H1 (cell line): ENCODE data around the gene SNX33. TPM values are rescaled to one million over a fixed set of nuclear protein-coding genes. Genes with fewer than 3 reads are reported as not detected.

Experiments used
- CTCF ChIA-PET: fragments of 300-600 bp; sonication (Branson Sonifier 250); formaldehyde crosslinking; loops from one replicate; lab custom pipeline; 2021; ENCODE audit not compliant: partially characterized antibody; lab: Charles Lee
- POLR2A ChIA-PET: fragments of 300-600 bp; sonication (Branson Sonifier 250); formaldehyde crosslinking; loops from one replicate; lab custom pipeline; 2021; ENCODE audit warnings: inconsistent platforms; ENCODE audit not compliant: partially characterized antibody; lab: Charles Lee
- DNase-seq, 2 experiments: peaks; one replicate each; pipeline versions ENCODE4 v3.0.0 to v3.0.0-alpha.2; 2010 to 2022; ENCODE audit warnings: low spot score in 2 of 2, low read depth in 1 of 2, mixed read lengths in 1 of 2
- FAIRE-seq: peaks from 2 replicates; lab custom pipeline; 2011; peaks lifted over from hg19 to GRCh38; lab: Jason Lieb, UNC
- H2AFZ ChIP-seq: 2 replicates; pipeline ENCODE4 v1.8.1; 2012; ENCODE audit warnings: low read length, inconsistent platforms
- H2AK5ac ChIP-seq: 2 replicates; pipeline ENCODE4 v1.6.1; 2013; ENCODE audit warnings: low read depth, low read length
- H2BK120ac ChIP-seq: replicated peaks from 2 replicates; pipeline ENCODE3; 2013; ENCODE audit warnings: low read depth, low read length, inconsistent platforms
- H2BK12ac ChIP-seq: 2 replicates; pipeline ENCODE4 v1.6.1; 2013; ENCODE audit warnings: low read depth, low read length
- H2BK15ac ChIP-seq: 2 replicates; pipeline ENCODE4 v1.6.1; 2013; ENCODE audit warnings: low read length
- H2BK20ac ChIP-seq: 2 replicates; pipeline ENCODE4 v1.6.1; 2013; ENCODE audit warnings: low read length
- H2BK5ac ChIP-seq: 2 replicates; pipeline ENCODE4 v1.6.1; 2013; ENCODE audit warnings: low read depth, low read length
- H3K14ac ChIP-seq: 2 replicates; pipeline ENCODE4 v1.6.1; 2013; ENCODE audit warnings: inconsistent platforms; ENCODE audit not compliant: insufficient read length
- H3K18ac ChIP-seq: 2 replicates; pipeline ENCODE4 v1.6.1; 2013; ENCODE audit warnings: low read length; ENCODE audit errors: extremely low read depth
- H3K23ac ChIP-seq: 2 replicates; pipeline ENCODE4 v1.6.1; 2013; ENCODE audit warnings: inconsistent platforms; ENCODE audit not compliant: insufficient read length
- H3K23me2 ChIP-seq: 2 replicates; pipeline ENCODE4 v1.6.1; 2013; ENCODE audit warnings: low read depth, low read length
- H3K27ac ChIP-seq: 2 replicates; pipeline ENCODE4 v1.6.1; 2011; ENCODE audit warnings: low read depth, low read length, inconsistent platforms
- H3K27me3 ChIP-seq, 4 experiments: replicated peaks in 1 of 4; 1 replicate in 1 of 4; 2 replicates in 3 of 4; pipeline versions ENCODE4 v1.6.1 to v1.8.1; 2011 to 2013; ENCODE audit warnings: low read length in 3 of 4, mild to moderate bottlenecking in 3 of 4, inconsistent platforms in 2 of 4, mixed read lengths in 2 of 4, moderate library complexity in 1 of 4; ENCODE audit not compliant: control insufficient read depth in 3 of 4, insufficient read depth in 3 of 4; ENCODE audit errors: extremely low read depth in 1 of 4
- H3K36me3 ChIP-seq, 4 experiments: 2 replicates each; pipeline versions ENCODE4 v1.6.1 to v1.8.1; 2011 to 2013; ENCODE audit warnings: mild to moderate bottlenecking in 4 of 4, low read length in 3 of 4, moderate library complexity in 2 of 4, control low read depth in 1 of 4, inconsistent platforms in 1 of 4; ENCODE audit not compliant: insufficient read depth in 4 of 4, control insufficient read depth in 2 of 4
- H3K4ac ChIP-seq: replicated peaks from 2 replicates; pipeline ENCODE3; 2013; ENCODE audit warnings: low read length, low read depth, mixed read lengths, inconsistent platforms; ENCODE audit not compliant: insufficient read length
- H3K4me1 ChIP-seq, 4 experiments: replicated peaks in 1 of 4; 1 replicate in 1 of 4; 2 replicates in 3 of 4; pipeline versions ENCODE4 v1.6.1 to v1.8.1; 2011 to 2013; ENCODE audit warnings: low read length in 3 of 4, inconsistent platforms in 2 of 4, mixed read lengths in 1 of 4; ENCODE audit not compliant: insufficient read depth in 4 of 4, control insufficient read depth in 3 of 4
- H3K4me2 ChIP-seq, 2 experiments: 2 replicates each; pipeline versions ENCODE4 v1.6.1 to v1.8.1; 2011 to 2013; ENCODE audit warnings: low read depth in 2 of 2, low read length in 2 of 2, control low read depth in 1 of 2, inconsistent platforms in 1 of 2, mild to moderate bottlenecking in 1 of 2; ENCODE audit not compliant: insufficient read depth in 1 of 2
- H3K4me3 ChIP-seq, 4 experiments: fragments of 200-600, 300-600 bp in 1 of 4; sonication (generic), shearing (Covaris generic), sonication (Bioruptor Twin) in 1 of 4; 2 replicates each; pipeline versions ENCODE4 v1.5.1 to v1.8.1; 2011 to 2016; ENCODE audit warnings: low read length in 4 of 4, low read depth in 3 of 4, control low read depth in 2 of 4, inconsistent platforms in 2 of 4, mild to moderate bottlenecking in 2 of 4, mixed read lengths in 1 of 4, moderate library complexity in 1 of 4; ENCODE audit not compliant: insufficient read depth in 2 of 4; ENCODE audit errors: extremely low read depth in 1 of 4
- H3K56ac ChIP-seq: replicated peaks from 2 replicates; pipeline ENCODE3; 2013; ENCODE audit warnings: low read depth, mild to moderate bottlenecking, mixed read lengths, low read length, inconsistent platforms; ENCODE audit not compliant: insufficient read length
- H3K79me1 ChIP-seq: 2 replicates; pipeline ENCODE4 v1.6.1; 2013; ENCODE audit warnings: low read depth, low read length, control low read depth
- H3K79me2 ChIP-seq, 2 experiments: 2 replicates each; pipeline versions ENCODE4 v1.6.1 to v1.8.1; 2012 to 2013; ENCODE audit warnings: low read length in 2 of 2, mild to moderate bottlenecking in 2 of 2, inconsistent platforms in 1 of 2; ENCODE audit not compliant: insufficient read depth in 2 of 2, control insufficient read depth in 1 of 2
- H3K9ac ChIP-seq, 4 experiments: replicated peaks in 1 of 4; 1 replicate in 1 of 4; 2 replicates in 3 of 4; pipeline versions ENCODE4 v1.6.1 to v1.8.1; 2011 to 2013; ENCODE audit warnings: low read depth in 3 of 4, low read length in 3 of 4, control low read depth in 2 of 4, mild to moderate bottlenecking in 2 of 4, moderate library complexity in 2 of 4, inconsistent platforms in 1 of 4; ENCODE audit errors: extremely low read depth in 1 of 4
- H3K9me3 ChIP-seq, 2 experiments: 2 replicates each; pipeline versions ENCODE4 v1.6.1 to v1.8.1; 2012 to 2013; ENCODE audit warnings: mild to moderate bottlenecking in 2 of 2, moderate library complexity in 2 of 2, control low read depth in 1 of 2, inconsistent platforms in 1 of 2, low read depth in 1 of 2, low read length in 1 of 2, mixed read lengths in 1 of 2; ENCODE audit not compliant: insufficient read depth in 2 of 2
- H4K20me1 ChIP-seq, 2 experiments: replicated peaks in 1 of 2; 2 replicates each; pipeline versions ENCODE3 to v1.8.1; 2011 to 2013; ENCODE audit warnings: inconsistent platforms in 2 of 2, low read length in 2 of 2, mild to moderate bottlenecking in 1 of 2; ENCODE audit not compliant: insufficient read depth in 2 of 2, control insufficient read depth in 1 of 2
- H4K5ac ChIP-seq: 2 replicates; pipeline ENCODE4 v1.6.1; 2013; ENCODE audit warnings: low read length, low read depth, mixed read lengths, inconsistent platforms; ENCODE audit not compliant: insufficient read length
- H4K8ac ChIP-seq: 2 replicates; pipeline ENCODE4 v1.8.0; 2013; ENCODE audit warnings: mild to moderate bottlenecking, moderate library complexity, low read length, inconsistent platforms; ENCODE audit not compliant: insufficient read depth; ENCODE audit errors: extremely low read depth
- H4K91ac ChIP-seq: replicated peaks from 2 replicates; pipeline ENCODE3; 2013; ENCODE audit warnings: low read length, mixed read lengths, inconsistent platforms; ENCODE audit not compliant: insufficient read length
- ATF3 ChIP-seq: IDR thresholded peaks from 2 replicates; pipeline ENCODE4 v1.6.1; 2011; ENCODE audit warnings: low read depth, mild to moderate bottlenecking, low read length; ENCODE audit not compliant: insufficient read depth
- BCL11A ChIP-seq, 2 experiments: IDR thresholded peaks; one replicate each; pipeline ENCODE4 v1.6.1; 2011; ENCODE audit warnings: low read depth in 2 of 2, low read length in 2 of 2, mild to moderate bottlenecking in 2 of 2
- HDAC6 ChIP-seq: IDR thresholded peaks from one replicate; pipeline ENCODE4 v1.7.1; 2012; ENCODE audit warnings: low read depth, mild to moderate bottlenecking, inconsistent platforms, low read length, moderate library complexity
- JUN ChIP-seq: IDR thresholded peaks from 2 replicates; pipeline ENCODE4 v1.6.1; 2011; ENCODE audit warnings: low read depth, mild to moderate bottlenecking, improper control_type of control experiment, low read length
- KDM1A ChIP-seq: fragments of 200-600, 300-600 bp; sonication (generic); IDR thresholded peaks from 2 replicates; pipeline ENCODE4 v1.7.1; 2016; ENCODE audit warnings: mild to moderate bottlenecking, low read length, borderline replicate concordance
- NRF1 ChIP-seq: IDR thresholded peaks from 2 replicates; pipeline ENCODE4 v1.6.1; 2011; ENCODE audit warnings: mild to moderate bottlenecking, low read depth, low read length, improper control_type of control experiment
- SP1 ChIP-seq: IDR thresholded peaks from 2 replicates; pipeline ENCODE4 v1.6.1; 2011; ENCODE audit warnings: low read depth, low read length
- TBP ChIP-seq: IDR thresholded peaks from 2 replicates; pipeline ENCODE4 v1.6.1; 2011; ENCODE audit warnings: low read depth, low read length, improper control_type of control experiment
- YY1 ChIP-seq: IDR thresholded peaks from 2 replicates; pipeline ENCODE4 v1.6.1; 2011; ENCODE audit warnings: low read depth, mild to moderate bottlenecking, low read length
- whole genome bisulfite sequencing, 2 experiments: shearing (Covaris generic) in 1 of 2; methylation state at CpG; one replicate each; pipeline versions ENCODE4 v1.1.6 to v1.1.7; 2013 to 2015; ENCODE audit warnings: low lambda C conversion rate in 2 of 2, mixed read lengths in 2 of 2, inconsistent platforms in 1 of 2, low coverage in 1 of 2, missing lambda C conversion rate in 1 of 2; ENCODE audit not compliant: insufficient replicate concordance in 2 of 2, insufficient coverage in 1 of 2, insufficient read length in 1 of 2; ENCODE audit errors: extremely low coverage in 1 of 2, missing lambda C conversion rate in 1 of 2; 5-methylcytosine and 5-hydroxymethylcytosine counted together
- polyA plus RNA-seq, 7 experiments: library from polyadenylated mRNA; depleted of rRNA in 3 of 7; stranded (reverse) in 5 of 7; unstranded in 2 of 7; fragments of >200 nt in 5 of 7; fragments of 200-250 nt in 2 of 7; gene quantifications; 1 replicate in 5 of 7; 2 replicates in 1 of 7; 4 replicates in 1 of 7; pipeline versions ENCODE4 v1.2.1 to v1.2.3, GENCODE V29; 2011 to 2013; ENCODE audit warnings: missing spikeins in 2 of 7, mixed read lengths in 2 of 7
- total RNA-seq: library from RNA; stranded (reverse); fragmentation: NEBNext Ultra II Directional; extraction: Animal tissue kit (Norgen Biotek cat#: 25700); gene quantifications from 2 replicates; pipeline ENCODE4 v1.2.1, GENCODE V29; 2021

Gene SNX33
- total and polyA plus RNA-seq, 2 of the 8 experiments (the other 6 are each of a cell fraction or from before 2014, with no cell fraction given): 14.3 to 22.9 TPM

- no peak overlapping the region for H2BK15ac ChIP-seq
- H2BK120ac ChIP-seq: no peak overlapping the region
- H3K18ac ChIP-seq: no peak overlapping the region
- peak overlapping the region; percentile 73 to 98; a peak in 3 of 4 replicates for H3K4me2 ChIP-seq
- H3K4ac ChIP-seq: no peak overlapping the region
- H3K79me1 ChIP-seq: peaks cover 13% of the 10 kb centered on the region
- FAIRE-seq (no peak), DNase-seq (no peak)
- H4K91ac ChIP-seq: no peak overlapping the region
- no peak overlapping the region for H3K14ac ChIP-seq
- no peak overlapping the region for H3K23ac ChIP-seq
- CTCF ChIA-PET: interaction anchor here (0.6 to 5.4 kb wide), 8 partner anchors 15 to 113 kb away, joined by 3 to 24 read pairs (median 4); partner anchors contain the start of gene SNUPN
- no peaks in the 10 kb centered on the region for H3K9me3 ChIP-seq
- H3K9ac ChIP-seq: 0 out of 7 replicates have a peak overlapping the region, but pooled peaks of 1 of the 4 experiments have one; percentile 97
- H3K56ac ChIP-seq: no peak overlapping the region
- H3K4me3 ChIP-seq: peak overlapping the region in 2 of 4 experiments; percentile 51 to 82; a peak in 4 of 8 replicates
- H2AFZ ChIP-seq: no peak overlapping the region
- no peak overlapping the region; the same call in 1 of the 2 replicates for H3K27ac ChIP-seq
- no peak overlapping the region for H2BK20ac ChIP-seq
- no peak overlapping the region for H4K5ac ChIP-seq
- no peak overlapping the region for H4K8ac ChIP-seq
- peaks cover 0 to 5% (median 4%) of the 10 kb centered on the region in 4 experiments; a peak in 5 of 7 replicates for H3K27me3 ChIP-seq
- no peak overlapping the region for H2BK12ac ChIP-seq
- peaks cover 9% of the 10 kb centered on the region for H3K23me2 ChIP-seq
- 0 out of 8 replicates have a peak, but pooled peaks cover 0 to 4% (median 0%) of the 10 kb centered on the region in 4 experiments for H3K36me3 ChIP-seq
- H3K79me2 ChIP-seq: peaks cover 10 to 32% of the 10 kb centered on the region in 2 experiments
- peaks cover 0 to 8% (median 5%) of the 10 kb centered on the region in 4 experiments; a peak in 5 of 7 replicates for H3K4me1 ChIP-seq
- H4K20me1 ChIP-seq: peaks cover 10 to 19% of the 10 kb centered on the region in 2 experiments
- POLR2A ChIA-PET: interaction anchor here (1.0 to 8.2 kb wide), 9 partner anchors 12 to 189 kb away, joined by 3 to 73 read pairs (median 9); partner anchors contain the start of genes SIN3A and SNUPN
- no peak for TF ChIP-seq SP1
- TF ChIP-seq HDAC6: no peak
- no peak for TF ChIP-seq JUN
- no peak for TF ChIP-seq NRF1
- TF ChIP-seq BCL11A (IDR thresholded peaks at IDR 0.05; ENCODE audit: low read depth in 2 of 2, low read length in 2 of 2): no peak
- TF ChIP-seq YY1: no peak
- no peak for TF ChIP-seq ATF3
- TF ChIP-seq TBP: no peak
- TF ChIP-seq KDM1A: no peak
- 77% methylated on average over 4 of the region's 4 CpGs; no CpG with 5 or more reads in 1 of the 2 experiments for WGBS, 2 experiments
- no peak overlapping the region for H2AK5ac ChIP-seq
- no peak overlapping the region for H2BK5ac ChIP-seq
Measured at GRCh38 chr15:75641179-75641503, 6.6 kb upstream of the SNX33 start.
